Endothelial cell of umbilical vein (primary cell): ENCODE measurements around the gene FRMD5. TPM values are rescaled to one million over a fixed set of nuclear protein-coding genes. Genes with fewer than 3 reads are reported as not detected.
A peak's percentile ranks its signal among the peaks of the same experiment; 100 is the strongest.

ENCODE experiments used
- BruUV-seq: library from RNA; stranded (reverse); fragments of 400-500 nt; replicated peaks from 2 replicates; lab custom pipeline; 2021; lab: Mats Ljungman, UMichigan
- CTCF ChIA-PET: fragments of 300-600, 350-600 bp; sonication (Branson Sonifier 250); formaldehyde crosslinking; loops from one replicate; lab custom pipeline; 2021; ENCODE audit warnings: antibody characterized with exemption, inconsistent platforms; lab: Charles Lee
- POLR2A ChIA-PET: fragments of 300-600, 350-600 bp; sonication (Branson Sonifier 250); formaldehyde crosslinking; loops from one replicate; lab custom pipeline; 2021; ENCODE audit warnings: antibody characterized with exemption, inconsistent platforms; lab: Charles Lee
- DNase-seq: peaks from one replicate; pipeline ENCODE4 v3.0.0-alpha.2; 2011; ENCODE audit warnings: low read depth, low spot score
- FAIRE-seq: peaks from 2 replicates; lab custom pipeline; 2011; peaks lifted over from hg19 to GRCh38; lab: Jason Lieb, UNC
- H2AFZ ChIP-seq: 2 replicates; pipeline ENCODE4 v1.6.0; 2012; ENCODE audit warnings: low read depth, low read length, control low read depth, inconsistent platforms
- H3K27ac ChIP-seq: 2 replicates; pipeline ENCODE4 v1.5.1; 2011; ENCODE audit warnings: low read depth, mild to moderate bottlenecking, control low read depth, low read length, moderate library complexity; ENCODE audit not compliant: insufficient read depth
- H3K27me3 ChIP-seq, 2 experiments: 2 replicates each; pipeline versions ENCODE4 v1.6.0 to v1.6.1; 2011; ENCODE audit warnings: low read length in 2 of 2, mixed read lengths in 1 of 2; ENCODE audit not compliant: control insufficient read depth in 2 of 2, insufficient read depth in 2 of 2
- H3K36me3 ChIP-seq, 2 experiments: 2 replicates in 1 of 2; 3 replicates in 1 of 2; pipeline ENCODE4 v1.5.1; 2011; ENCODE audit warnings: low read length in 2 of 2, mild to moderate bottlenecking in 1 of 2, moderate library complexity in 1 of 2; ENCODE audit not compliant: control insufficient read depth in 2 of 2, insufficient read depth in 2 of 2; ENCODE audit errors: extremely low read depth in 1 of 2
- H3K4me1 ChIP-seq: 3 replicates; pipeline ENCODE4 v1.5.1; 2011; ENCODE audit warnings: mild to moderate bottlenecking, low read length; ENCODE audit not compliant: control insufficient read depth, insufficient read depth; ENCODE audit errors: extremely low read depth
- H3K4me2 ChIP-seq: 2 replicates; pipeline ENCODE4 v1.6.1; 2011; ENCODE audit warnings: low read length, control low read depth, mixed read lengths; ENCODE audit not compliant: insufficient read depth
- H3K4me3 ChIP-seq, 3 experiments: fragments of 200-600 bp in 1 of 3; sonication (generic), shearing (Covaris generic) in 1 of 3; replicated peaks in 1 of 3; 2 replicates each; pipeline ENCODE4 v1.5.1; 2011 to 2016; ENCODE audit warnings: control low read depth in 3 of 3, low read length in 3 of 3, mild to moderate bottlenecking in 2 of 3, inconsistent platforms in 1 of 3, low read depth in 1 of 3, moderate library complexity in 1 of 3; ENCODE audit not compliant: insufficient read depth in 1 of 3
- H3K79me2 ChIP-seq: 2 replicates; pipeline ENCODE4 v1.6.0; 2012; ENCODE audit warnings: low read length, inconsistent platforms; ENCODE audit not compliant: control insufficient read depth, insufficient read depth
- H3K9ac ChIP-seq: replicated peaks from 2 replicates; pipeline ENCODE3; 2011; ENCODE audit warnings: low read length, control low read depth; ENCODE audit not compliant: insufficient read depth; ENCODE audit errors: extremely low read depth
- H3K9me1 ChIP-seq: replicated peaks from 3 replicates; pipeline ENCODE4 v1.6.0; 2011; ENCODE audit warnings: mild to moderate bottlenecking, low read length; ENCODE audit not compliant: control insufficient read depth, insufficient read depth; ENCODE audit errors: extremely low read depth
- H3K9me3 ChIP-seq: replicated peaks from 2 replicates; pipeline ENCODE4 v1.5.1; 2012; ENCODE audit warnings: low read length, inconsistent platforms; ENCODE audit not compliant: control insufficient read depth, insufficient read depth
- H4K20me1 ChIP-seq: replicated peaks from 2 replicates; pipeline ENCODE3; 2011; ENCODE audit warnings: mild to moderate bottlenecking, low read length; ENCODE audit not compliant: control insufficient read depth, insufficient read depth; ENCODE audit errors: extremely low read depth
- CTCF ChIP-seq, 2 donors: IDR thresholded peaks; 1 replicate in 1 of 2; 2 replicates in 1 of 2; pipeline ENCODE4 v1.5.1; 2011; ENCODE audit warnings: low read length in 2 of 2, mild to moderate bottlenecking in 2 of 2, moderate library complexity in 2 of 2, control low read depth in 1 of 2, inconsistent platforms in 1 of 2, low read depth in 1 of 2; ENCODE audit not compliant: insufficient read depth in 1 of 2; ENCODE audit errors: extremely low read depth in 1 of 2
- EZH2 ChIP-seq: IDR thresholded peaks from 2 replicates; pipeline ENCODE4 v1.6.1; 2012; ENCODE audit warnings: borderline replicate concordance, low read depth, mild to moderate bottlenecking, moderate library complexity, low read length, inconsistent platforms; ENCODE audit not compliant: severe bottlenecking
- FOS ChIP-seq: IDR thresholded peaks from 2 replicates; pipeline ENCODE4 v1.6.1; 2011; ENCODE audit warnings: mild to moderate bottlenecking, low read length, moderate library complexity, borderline replicate concordance; ENCODE audit not compliant: insufficient read depth
- GATA2 ChIP-seq: IDR thresholded peaks from 2 replicates; pipeline ENCODE4 v1.7.0; 2011; ENCODE audit warnings: low read depth, mild to moderate bottlenecking, moderate library complexity, mixed read lengths, low read length; ENCODE audit not compliant: insufficient read length, insufficient read depth
- JUN ChIP-seq: IDR thresholded peaks from 2 replicates; pipeline ENCODE4 v1.6.1; 2011; ENCODE audit warnings: borderline replicate concordance, low read depth; ENCODE audit not compliant: insufficient read length, insufficient read depth
- MAX ChIP-seq: IDR thresholded peaks from 2 replicates; pipeline ENCODE4 v1.6.1; 2011; ENCODE audit not compliant: insufficient read depth, insufficient read length
- MYC ChIP-seq: IDR thresholded peaks from one replicate; pipeline ENCODE4 v1.6.1; 2011; ENCODE audit warnings: mild to moderate bottlenecking, low read depth, low read length
- POLR2A ChIP-seq: IDR thresholded peaks from 2 replicates; pipeline ENCODE4 v1.6.1; 2012; ENCODE audit warnings: low read depth, mild to moderate bottlenecking, control low read depth, low read length
- POLR2AphosphoS5 ChIP-seq: IDR thresholded peaks from 2 replicates; pipeline ENCODE4 v1.6.1; 2012; ENCODE audit warnings: low read depth, mild to moderate bottlenecking, control low read depth, low read length, moderate library complexity; ENCODE audit not compliant: insufficient read depth
- dilution Hi-C: fragments of 300-500 bp; cut with MboI; formaldehyde crosslinking; loops from one replicate; pipeline ENCODE4 v1.15.0; 2019; ENCODE audit warnings: low sequenced_read_pairs; ENCODE audit not compliant: extremely low pct_ligation_motif_present
- intact Hi-C: fragments of 100-400 bp; cut with micrococcal nuclease; formaldehyde crosslinking; loops from one replicate; pipeline ENCODE4 v1.10.0; 2022
- polyA plus RNA-seq, 4 experiments: library from polyadenylated mRNA; depleted of rRNA in 3 of 4; stranded (reverse) in 3 of 4; unstranded in 1 of 4; fragments of >200 nt; gene quantifications; 2 replicates each; pipeline versions ENCODE4 v1.2.1 to v1.2.3, GENCODE V29; 2011 to 2012; ENCODE audit warnings: missing spikeins in 1 of 4
- total RNA-seq: library from RNA; stranded (reverse); gene quantifications from 2 replicates; pipeline ENCODE4 v1.2.3, GENCODE V29; 2021

The FRMD5 gene
- total and polyA plus RNA-seq, 2 donors (not counting 3 experiments of a cell fraction or from before 2014, with no cell fraction given) = 16.7 to 20.2 TPM

DNA sequence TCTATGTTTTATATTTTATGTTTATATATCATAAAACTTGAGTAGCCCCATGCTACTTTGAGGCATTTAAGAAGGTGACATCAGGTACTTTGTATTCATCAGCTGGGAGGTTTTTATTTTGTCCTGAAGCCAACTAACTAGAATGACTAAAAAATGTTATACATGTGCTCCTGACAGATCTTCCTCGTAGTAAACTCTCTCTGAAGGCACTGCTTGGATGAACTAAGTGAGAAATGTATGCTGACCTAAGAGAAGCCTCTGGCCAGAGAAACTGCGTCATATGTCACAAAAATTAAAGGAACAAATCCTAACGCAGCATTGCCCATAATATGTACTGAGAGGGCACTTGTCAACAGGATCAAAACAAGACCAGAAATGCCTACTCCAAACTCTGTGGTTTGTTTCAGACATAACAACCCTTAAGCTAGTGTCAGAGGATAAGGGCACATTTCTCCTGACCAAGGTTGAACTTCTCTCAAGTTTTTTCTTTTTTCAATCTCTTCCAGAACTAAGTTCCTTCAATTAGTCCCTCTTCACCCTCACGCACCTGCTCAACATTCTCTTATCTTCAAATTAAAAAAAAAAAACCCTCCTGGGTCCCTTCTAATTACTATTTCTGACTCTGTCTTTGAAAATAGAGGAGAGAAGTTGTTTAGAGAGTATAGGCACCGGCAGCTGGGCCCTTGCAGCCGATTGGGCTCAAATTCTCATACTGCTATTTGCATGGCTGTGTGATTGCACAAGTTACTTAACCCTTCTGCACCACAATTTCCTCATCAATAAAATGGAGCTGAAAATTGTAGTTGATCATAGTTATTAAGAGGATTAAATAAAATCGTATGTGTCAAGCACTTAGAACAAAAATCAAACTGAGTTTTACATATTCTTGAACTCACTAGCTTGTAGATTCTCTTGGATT, 159.0 kb downstream of the FRMD5 start:
- FAIRE-seq (no peak), DNase-seq (peak; percentile 12)
- Histone ChIP-seq H3K9ac (no peak overlapping the region), H3K9me3 (no peaks in the 10 kb centered on the region), H3K4me2 (no peak overlapping the region), H3K4me3 (no peak overlapping the region), H3K36me3 (no peaks in the 10 kb centered on the region), H4K20me1 (no peaks in the 10 kb centered on the region), H3K4me1 (peaks cover 21% of the 10 kb centered on the region), H3K27ac (peak overlapping the region; percentile 52), H2AFZ (no peak overlapping the region), H3K27me3 (no peaks in the 10 kb centered on the region), H3K9me1 (no peaks in the 10 kb centered on the region), H3K79me2 (no peaks in the 10 kb centered on the region)
- TF ChIP-seq JUN (no peak), POLR2A (no peak), MYC (no peak), POLR2AphosphoS5 (no peak), GATA2 (no peak), MAX (no peak), CTCF (IDR thresholded peaks at IDR 0.05; ENCODE audit: extremely low read depth in 1 of 2, insufficient read depth in 1 of 2, low read depth in 1 of 2, low read length in 2 of 2) (no peak), EZH2 (no peak), FOS (no peak)
- ChIA-PET CTCF (interaction anchor here (1.0 to 1.6 kb wide), 4 partner anchors 9 to 123 kb away, joined by 4 to 8 read pairs (median 4); no protein-coding TSS in a partner anchor), POLR2A (no interaction called here)
- intact Hi-C loops = loop anchor here (2.0 kb wide), 1 partner anchor 37 kb away; no protein-coding TSS in a partner anchor
- dilution Hi-C loops = no loop called here
- BruUV-seq = no TSS peak
